GM12873 (cell line): ENCODE data around the gene PSMD5.

Experiments used
- CTCF ChIP-seq: IDR thresholded peaks from 2 replicates; pipeline ENCODE4 v1.5.1; 2012; ENCODE audit warnings: low read depth, mild to moderate bottlenecking, moderate library complexity, low read length, control low read depth; ENCODE audit not compliant: insufficient read depth; ENCODE audit errors: missing control alignments

PSMD5 gene

GRCh38 chr9:120886490-120886967 is 43.8 kb upstream of the PSMD5 start:
- TF ChIP-seq CTCF, result no peak

GRCh38 chr9:120885958-120886357 is 43.2 kb upstream of the PSMD5 start:
- TF ChIP-seq CTCF, result no peak

- no peak for TF ChIP-seq CTCF
Observed at GRCh38 chr9:120885457-120885856, 42.7 kb upstream of the PSMD5 start.

DNA sequence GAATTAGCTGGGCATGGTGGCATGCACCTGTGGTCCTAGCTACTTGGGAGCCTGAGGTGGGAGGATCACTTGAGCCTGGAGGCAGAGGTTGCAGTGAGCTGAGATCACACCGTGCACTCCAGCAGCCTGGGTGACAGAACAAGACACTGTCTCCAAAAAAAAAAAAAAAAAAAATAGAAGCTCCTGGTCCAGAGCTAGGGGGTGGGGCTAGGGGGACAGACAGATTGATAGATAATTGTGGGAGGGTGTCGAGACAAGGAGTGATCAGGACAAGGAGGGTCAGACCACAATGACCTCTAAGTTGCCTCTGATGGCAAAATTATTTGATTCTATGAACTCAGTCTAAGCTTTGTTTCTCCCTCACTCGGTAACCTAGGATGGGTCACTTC is 40.9 kb upstream of the PSMD5 start:
- no peak for TF ChIP-seq CTCF

- no peak for TF ChIP-seq CTCF
Observed at GRCh38 chr9:120882935-120883607, 40.3 kb upstream of the PSMD5 start.

GRCh38 chr9:120879446-120879845 is 36.7 kb upstream of the PSMD5 start:
- no peak for TF ChIP-seq CTCF

DNA sequence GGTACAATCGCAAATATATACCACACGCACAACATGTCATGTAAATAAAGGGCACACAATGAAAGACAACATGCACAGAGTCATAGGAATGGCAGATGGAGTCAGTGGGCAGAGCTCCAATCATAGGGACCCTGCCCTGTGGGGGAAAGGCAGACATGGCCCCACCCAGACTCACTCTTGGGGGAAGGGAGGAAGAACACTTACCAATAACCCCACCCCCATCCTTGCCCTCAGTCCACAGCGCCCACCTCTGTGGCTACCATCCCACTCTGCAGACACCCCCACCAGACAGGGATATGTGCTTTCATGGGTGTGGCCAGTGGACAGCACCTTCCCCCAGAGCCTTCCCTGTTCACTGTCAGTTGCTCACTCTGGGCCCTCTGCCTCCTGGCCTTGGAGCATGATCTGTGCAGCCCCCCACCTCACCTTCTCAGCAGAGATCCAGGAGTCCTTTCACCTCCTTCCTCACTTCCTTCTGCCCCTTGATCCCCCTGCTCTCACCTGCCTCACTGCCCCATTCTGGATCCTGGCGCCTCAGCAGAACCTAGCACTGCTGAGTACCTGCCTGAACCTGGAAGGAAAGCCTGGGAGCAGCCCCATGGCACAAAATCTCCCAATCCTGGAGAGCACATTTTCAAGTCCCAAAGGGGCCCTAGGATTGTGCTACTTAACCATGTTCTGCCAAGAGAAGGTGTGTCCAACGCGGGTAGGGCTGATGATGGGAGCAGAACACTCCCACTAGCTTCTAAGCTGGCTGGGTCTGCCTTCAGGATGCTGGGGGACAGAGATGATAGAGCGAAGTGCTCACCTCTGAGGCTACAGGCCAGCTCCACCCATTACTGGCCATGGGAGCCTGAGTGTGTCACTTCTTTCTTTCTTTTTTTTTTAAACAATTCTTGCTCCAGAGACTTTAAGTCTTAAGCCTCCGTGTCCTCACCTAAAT is 35.7 kb upstream of the PSMD5 start:
- no peak for TF ChIP-seq CTCF
